GM19397 (cell line): Measurements from ENCODE around the gene COL6A1.

Experiments
- ATAC-seq: cut with Tn5 transposase; IDR thresholded peaks from one replicate; pipeline ENCODE4 v1.9.1; 2021; ENCODE audit warnings: mild to moderate bottlenecking, moderate library complexity; ENCODE audit not compliant: unreplicated experiment

Gene COL6A1

GRCh38 chr21:45982092-45982757, 655 bp downstream of the COL6A1 start:
- no peak for ATAC-seq

DNA sequence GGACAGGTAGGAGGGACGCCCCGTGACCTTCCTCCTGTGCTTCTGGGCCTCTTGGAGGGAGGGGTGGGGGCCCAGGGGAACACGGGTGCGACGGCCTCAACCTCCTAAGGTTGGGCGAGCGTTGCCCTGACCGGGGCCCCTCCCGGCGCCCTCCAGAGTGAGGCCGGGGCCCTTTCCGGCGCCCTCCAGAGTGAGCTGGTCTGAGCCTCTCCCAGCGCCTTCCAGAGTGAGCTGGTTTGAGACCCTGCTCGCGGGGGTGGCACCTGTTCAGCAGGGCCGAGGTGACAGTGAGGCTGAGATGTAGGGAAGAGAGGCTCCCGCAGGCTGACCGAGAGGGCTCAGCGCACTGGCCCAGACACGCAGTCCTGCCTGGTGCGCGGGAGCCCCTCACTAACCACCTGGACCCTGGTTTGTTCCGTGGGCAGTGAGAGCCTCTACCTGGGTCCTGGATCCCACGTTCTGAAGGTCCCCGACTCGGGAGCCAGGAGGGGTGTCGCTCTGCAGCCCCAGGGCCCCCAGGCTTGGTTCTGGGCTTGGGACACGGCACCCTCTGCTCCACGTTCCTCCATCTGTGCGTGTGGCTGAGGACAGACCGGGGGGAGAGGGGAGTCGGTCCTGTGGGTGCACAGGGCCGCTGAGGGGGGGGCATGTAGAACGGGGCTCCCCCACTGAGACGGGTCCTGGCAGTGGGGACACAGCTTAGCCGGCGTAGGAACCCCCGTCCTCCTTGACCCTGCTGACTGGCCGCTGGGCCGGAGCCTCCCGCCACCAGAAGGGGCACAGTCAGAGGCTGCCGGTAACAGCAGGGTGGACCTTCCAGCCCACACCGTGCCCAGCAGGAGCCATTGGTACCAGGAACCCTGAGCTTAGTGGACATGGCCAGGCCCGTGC, 1.4 kb downstream of the COL6A1 start:
- ATAC-seq = no peak

- no peak for ATAC-seq
Measured at GRCh38 chr21:45983649-45983965, 2.0 kb downstream of the COL6A1 start.

DNA sequence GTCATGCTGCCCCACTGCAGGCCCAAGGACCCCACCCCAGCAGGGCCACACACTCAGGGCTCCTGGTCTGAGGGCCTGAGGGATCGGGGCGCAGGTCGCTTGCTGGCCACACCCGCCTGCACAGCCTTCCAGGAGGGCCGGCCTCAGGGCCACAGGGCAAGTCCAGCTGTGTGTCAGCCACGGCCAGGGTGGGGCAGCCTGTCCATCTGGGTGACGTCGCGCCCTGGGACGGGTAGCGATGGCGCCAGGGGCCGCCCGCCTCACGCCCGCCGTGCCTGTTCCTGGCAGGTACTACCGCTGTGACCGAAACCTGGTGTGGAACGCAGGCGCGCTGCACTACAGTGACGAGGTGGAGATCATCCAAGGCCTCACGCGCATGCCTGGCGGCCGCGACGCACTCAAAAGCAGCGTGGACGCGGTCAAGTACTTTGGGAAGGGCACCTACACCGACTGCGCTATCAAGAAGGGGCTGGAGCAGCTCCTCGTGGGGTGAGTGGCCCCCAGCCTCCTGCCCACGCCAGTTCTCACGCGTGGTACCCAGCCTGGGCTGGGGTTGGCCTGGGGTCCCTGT, 2.5 kb downstream of the COL6A1 start:
- no peak for ATAC-seq

GRCh38 chr21:45984584-45985095, 3.1 kb downstream of the COL6A1 start:
- ATAC-seq = no peak

GRCh38 chr21:45985471-45986315, 4.1 kb downstream of the COL6A1 start:
- no peak for ATAC-seq

DNA sequence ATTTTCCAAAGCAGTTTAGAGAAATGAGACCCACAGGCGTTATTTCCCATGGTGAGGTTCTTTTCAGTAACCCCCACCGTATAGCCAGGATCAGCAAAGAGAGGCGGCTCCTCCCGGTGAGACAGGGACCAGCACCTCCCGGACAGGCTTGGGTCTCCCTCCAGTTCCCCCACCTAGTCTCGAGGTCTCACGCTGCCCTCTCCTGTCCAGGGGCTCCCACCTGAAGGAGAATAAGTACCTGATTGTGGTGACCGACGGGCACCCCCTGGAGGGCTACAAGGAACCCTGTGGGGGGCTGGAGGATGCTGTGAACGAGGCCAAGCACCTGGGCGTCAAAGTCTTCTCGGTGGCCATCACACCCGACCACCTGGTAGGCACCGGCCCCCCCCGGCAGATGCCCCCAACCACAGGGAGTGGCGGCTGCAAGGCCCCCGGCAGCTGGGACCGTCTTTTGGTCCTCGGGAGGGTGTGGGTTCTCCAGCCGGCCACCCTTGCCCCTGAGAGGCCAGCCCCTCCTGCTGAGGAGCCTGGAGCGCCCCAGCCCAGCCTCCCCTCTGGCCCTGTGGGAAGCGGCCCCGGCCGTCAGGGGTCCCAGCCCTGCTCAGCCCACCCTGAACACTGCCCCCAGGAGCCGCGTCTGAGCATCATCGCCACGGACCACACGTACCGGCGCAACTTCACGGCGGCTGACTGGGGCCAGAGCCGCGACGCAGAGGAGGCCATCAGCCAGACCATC, 4.9 kb downstream of the COL6A1 start:
- no peak for ATAC-seq

GRCh38 chr21:45987121-45987711, 5.6 kb downstream of the COL6A1 start:
- ATAC-seq = no peak

DNA sequence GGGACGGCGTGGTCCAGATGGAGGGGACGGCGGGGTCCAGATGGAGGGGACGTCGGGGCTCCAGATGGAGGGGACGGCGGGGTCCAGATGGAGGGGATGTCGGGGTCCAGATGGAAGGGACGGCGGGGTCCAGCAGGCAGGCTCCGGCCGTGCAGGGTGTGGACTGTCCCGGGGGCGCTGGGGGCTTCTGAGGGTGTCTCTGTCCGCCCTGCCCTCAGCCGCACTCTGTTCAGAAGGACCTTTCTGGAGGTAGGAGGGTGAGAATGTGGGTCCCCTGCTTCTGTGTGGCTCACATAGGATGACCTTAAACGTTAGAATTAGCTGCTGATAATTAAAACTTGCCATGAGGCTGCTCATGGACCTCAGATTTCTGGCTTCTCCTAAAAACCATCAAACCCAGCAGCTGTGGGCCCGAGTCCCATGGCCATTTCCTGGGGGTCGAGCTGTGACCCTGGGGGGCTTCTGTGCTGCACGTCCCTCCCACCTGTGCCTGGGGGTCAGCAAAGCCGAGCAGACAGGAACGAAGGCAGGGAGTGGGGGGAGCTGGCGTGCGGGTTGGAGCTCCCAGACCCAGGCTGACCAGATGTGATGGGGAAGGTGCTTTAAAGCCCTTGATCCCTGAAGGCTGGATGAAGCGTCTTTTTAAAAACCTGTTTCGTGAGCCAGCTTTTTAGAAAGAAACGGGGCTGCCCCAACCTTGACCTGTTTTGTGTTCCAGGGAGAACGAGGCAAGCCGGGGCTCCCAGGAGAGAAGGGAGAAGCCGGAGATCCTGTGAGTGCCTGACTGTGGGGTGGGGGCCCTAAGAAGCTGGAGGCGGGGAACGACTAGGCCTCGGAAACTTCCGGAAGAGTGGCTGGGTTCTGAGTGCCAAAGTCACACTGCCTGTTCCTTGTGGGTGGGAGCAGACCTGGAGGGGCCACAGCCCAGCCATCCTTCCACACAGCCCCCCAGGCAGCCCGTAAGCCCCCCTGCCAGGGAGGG, 7.1 kb downstream of the COL6A1 start:
- ATAC-seq = no peak

DNA sequence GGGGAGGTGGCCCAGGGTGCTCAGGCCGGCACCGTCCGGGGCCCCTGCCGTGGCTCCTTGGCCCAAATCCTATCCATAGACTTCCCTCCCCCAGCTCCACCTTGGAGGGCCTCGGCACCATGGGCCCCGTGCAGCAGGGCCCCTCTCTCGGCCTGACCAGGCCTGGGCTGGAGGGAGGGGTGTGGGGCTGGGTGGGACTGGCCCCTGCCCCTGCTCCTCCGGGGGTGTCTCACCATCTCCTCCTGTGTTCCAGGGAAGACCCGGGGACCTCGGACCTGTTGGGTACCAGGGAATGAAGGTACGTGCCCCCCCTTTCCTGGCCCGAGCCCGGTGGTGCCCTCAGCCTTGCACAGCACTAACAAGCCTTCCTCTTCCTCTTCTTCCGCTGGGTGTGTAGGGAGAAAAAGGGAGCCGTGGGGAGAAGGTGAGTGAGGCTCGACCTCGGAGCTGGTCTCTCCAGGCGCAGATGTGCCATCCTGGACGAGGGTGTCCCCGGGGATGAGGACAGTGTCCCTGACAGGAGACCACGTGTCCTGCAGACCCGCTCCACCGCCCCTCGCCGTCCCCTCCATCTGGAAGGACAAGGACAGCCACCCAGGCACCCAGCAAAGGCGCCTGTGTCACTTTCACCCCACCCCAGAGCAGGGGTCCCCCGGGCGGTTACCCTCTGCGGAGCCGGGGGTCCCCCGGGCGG, 7.9 kb downstream of the COL6A1 start:
- ATAC-seq = no peak

- ATAC-seq = no peak
Measured at GRCh38 chr21:45990049-45990711, 8.6 kb downstream of the COL6A1 start.

DNA sequence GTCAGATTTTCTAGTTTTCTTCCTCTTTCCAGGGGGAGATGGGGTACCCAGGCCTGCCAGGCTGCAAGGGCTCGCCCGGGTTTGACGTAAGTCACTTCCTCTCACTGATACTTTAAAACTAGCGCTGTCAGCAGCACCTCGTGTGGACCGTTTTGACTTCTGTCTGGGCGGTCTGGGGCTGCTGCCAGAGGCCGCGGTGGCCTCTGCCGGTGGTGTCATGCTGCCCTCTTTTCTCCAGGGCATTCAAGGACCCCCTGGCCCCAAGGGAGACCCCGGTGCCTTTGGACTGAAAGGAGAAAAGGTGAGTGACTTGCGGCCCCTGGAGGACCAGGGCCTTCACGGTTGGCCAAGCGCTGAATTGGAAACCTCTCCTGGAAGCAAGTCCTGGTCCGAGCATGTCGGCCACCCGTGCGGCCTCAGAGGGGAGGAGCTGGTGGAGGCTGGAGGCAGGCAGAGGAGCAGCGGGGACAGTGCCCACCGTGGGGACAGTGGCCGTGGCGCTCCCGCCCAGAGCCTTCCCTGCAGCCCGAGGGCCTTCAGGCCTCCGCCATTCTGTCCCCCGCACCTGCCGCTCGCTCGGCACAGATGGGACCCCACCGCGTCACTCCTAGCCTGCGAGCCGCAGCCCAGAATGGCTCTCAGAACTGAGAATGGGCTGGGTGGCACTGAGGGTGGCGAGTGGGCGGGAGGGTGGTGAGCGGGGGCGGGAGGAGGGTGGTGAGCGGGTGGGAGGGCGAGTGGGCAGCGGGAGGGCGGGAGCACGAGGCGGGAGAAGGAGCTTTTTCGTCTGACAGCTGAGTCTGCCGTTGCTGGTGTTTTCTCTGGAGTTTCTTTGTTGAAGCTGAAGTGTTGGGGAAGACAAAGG, 9.4 kb downstream of the COL6A1 start:
- no peak for ATAC-seq

DNA sequence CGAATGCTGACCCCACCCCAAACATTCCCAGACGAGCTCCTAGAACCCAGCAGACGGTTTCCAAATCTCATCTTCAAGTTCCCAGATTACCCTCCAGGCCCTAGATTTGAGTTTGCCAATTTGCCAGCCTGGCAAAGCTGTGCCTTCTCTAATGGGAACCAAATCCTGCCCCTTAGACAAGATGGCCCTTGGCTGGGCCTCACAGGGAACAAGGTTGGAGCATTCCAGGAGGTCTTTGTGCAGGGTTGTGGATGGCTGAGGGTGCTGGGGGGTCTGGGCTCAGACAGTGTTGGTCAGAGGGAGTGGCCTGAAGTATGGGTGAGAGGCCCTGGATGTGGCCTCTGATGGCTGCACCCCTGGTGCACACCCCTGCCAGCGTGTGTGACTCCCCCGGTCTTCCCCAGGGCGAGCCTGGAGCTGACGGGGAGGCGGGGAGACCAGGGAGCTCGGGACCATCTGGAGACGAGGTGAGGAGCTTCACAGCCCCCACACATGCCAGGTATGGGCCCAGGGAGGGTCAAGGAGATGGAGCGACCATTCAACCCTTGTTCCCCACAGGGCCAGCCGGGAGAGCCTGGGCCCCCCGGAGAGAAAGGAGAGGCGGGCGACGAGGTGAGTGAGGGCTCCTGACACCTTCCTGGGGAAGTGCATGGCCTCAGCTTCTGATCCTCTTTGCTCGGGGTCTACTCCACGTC, 10.2 kb downstream of the COL6A1 start:
- no peak for ATAC-seq

DNA sequence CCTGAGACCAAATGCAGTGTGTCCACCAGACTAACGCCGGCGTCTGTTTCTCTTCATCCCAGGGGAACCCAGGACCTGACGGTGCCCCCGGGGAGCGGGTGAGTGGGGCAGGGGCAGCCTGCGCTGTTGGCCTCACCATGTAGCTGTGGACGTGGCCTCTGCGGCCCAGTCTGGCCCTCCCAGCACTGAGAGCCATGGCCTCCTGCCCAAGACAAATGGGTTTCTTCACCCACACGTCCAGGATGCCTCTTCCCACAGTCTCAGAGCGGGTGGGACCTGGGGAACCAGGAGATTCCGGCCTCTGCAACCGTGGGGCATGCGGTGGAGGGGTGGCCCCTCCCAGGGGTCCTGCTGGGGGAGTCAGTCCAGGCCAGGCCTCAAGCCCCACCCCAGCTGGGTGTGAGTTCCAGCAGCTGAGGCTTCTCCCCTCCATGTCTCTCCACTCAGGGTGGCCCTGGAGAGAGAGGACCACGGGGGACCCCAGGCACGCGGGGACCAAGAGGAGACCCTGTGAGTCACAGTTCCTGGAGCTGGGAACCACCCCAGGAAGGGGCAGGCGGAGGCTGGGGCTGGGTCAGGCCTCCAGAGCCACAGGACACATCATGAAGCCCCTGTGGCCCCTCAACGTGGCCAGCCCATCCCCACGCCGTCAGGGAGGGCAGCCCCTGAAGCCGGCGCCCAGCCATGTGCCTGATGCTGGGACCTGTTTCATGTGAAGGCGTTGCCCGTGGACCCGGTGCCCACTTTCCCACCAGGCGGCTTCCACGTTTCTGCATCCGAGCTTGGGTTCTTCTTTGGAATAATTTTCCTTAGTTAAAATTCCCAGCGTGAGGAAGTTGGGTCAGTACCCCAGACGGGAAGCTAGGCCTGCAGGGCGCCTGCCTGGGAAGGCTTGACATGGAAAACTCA, 11.0 kb downstream of the COL6A1 start:
- no peak for ATAC-seq
